Kidney epithelial cell (primary cell): ENCODE measurements around the gene SHISA7. TPM values are rescaled to one million over a fixed set of nuclear protein-coding genes. Genes with fewer than 3 reads are reported as not detected.
"Not testable (repeated sequence)": the region's sequence is repeated elsewhere in the genome, so short reads cannot be mapped to it uniquely, and the experiment has no call there.

Source experiments
- DNase-seq: peaks from one replicate; pipeline ENCODE4 v3.0.0-alpha.2; 2010; ENCODE audit warnings: low read depth
- H3K27me3 ChIP-seq: 2 replicates; pipeline ENCODE4 v1.6.0; 2011; ENCODE audit warnings: low read length; ENCODE audit not compliant: control insufficient read depth, insufficient read depth
- H3K36me3 ChIP-seq: 2 replicates; pipeline ENCODE4 v1.5.1; 2011; ENCODE audit warnings: low read length; ENCODE audit not compliant: control insufficient read depth, insufficient read depth
- H3K4me3 ChIP-seq: 2 replicates; pipeline ENCODE4 v1.5.1; 2011; ENCODE audit warnings: low read depth, mild to moderate bottlenecking, control low read depth, low read length
- CTCF ChIP-seq: IDR thresholded peaks from 2 replicates; pipeline ENCODE4 v1.5.1; 2011; ENCODE audit warnings: mild to moderate bottlenecking, moderate library complexity, low read length, control low read depth, inconsistent platforms; ENCODE audit not compliant: insufficient read depth, poor library complexity, severe bottlenecking
- total RNA-seq: library from RNA; depleted of rRNA; stranded (reverse); fragments of >200 nt; gene quantifications from 2 replicates; pipeline ENCODE4 v1.2.3, GENCODE V29; 2015

Gene SHISA7
- total RNA-seq, 1 donor from 2014 or later, result not detected

GRCh38 chr19:55419624-55420236 is 23.4 kb downstream of the SHISA7 start:
- Histone ChIP-seq H3K36me3 (no peaks in the 10 kb centered on the region), H3K27me3 (peaks cover 5% of the 10 kb centered on the region), H3K4me3 (no peak overlapping the region)
- DNase-seq, result no peak
- no peak for TF ChIP-seq CTCF

GRCh38 chr19:55419103-55419502 is 24.0 kb downstream of the SHISA7 start:
- peaks cover 5% of the 10 kb centered on the region for H3K27me3 ChIP-seq
- H3K36me3 ChIP-seq, result no peaks in the 10 kb centered on the region
- no peak overlapping the region for H3K4me3 ChIP-seq
- no peak for DNase-seq
- no peak for TF ChIP-seq CTCF

- Histone ChIP-seq H3K4me3 (no peak overlapping the region), H3K36me3 (no peaks in the 10 kb centered on the region), H3K27me3 (peaks cover 3% of the 10 kb centered on the region)
- TF ChIP-seq CTCF, result peak; percentile 74
- peak; percentile 50 for DNase-seq
Measured at GRCh38 chr19:55418185-55418584, 24.9 kb downstream of the SHISA7 start.

- TF ChIP-seq CTCF, result no peak
- H3K27me3 ChIP-seq, result no peaks in the 10 kb centered on the region
- no peak for DNase-seq
- H3K4me3 ChIP-seq, result no peak overlapping the region
- H3K36me3 ChIP-seq, result no peaks in the 10 kb centered on the region
Measured at GRCh38 chr19:55410168-55410567, 32.9 kb downstream of the SHISA7 start.

GRCh38 chr19:55409179-55409578 is 33.9 kb downstream of the SHISA7 start:
- H3K27me3 ChIP-seq, H3K4me3 ChIP-seq, DNase-seq, H3K36me3 ChIP-seq: not testable (repeated sequence)

- no peak for TF ChIP-seq CTCF
- H3K27me3 ChIP-seq, result no peaks in the 10 kb centered on the region
- DNase-seq, result no peak
- no peaks in the 10 kb centered on the region for H3K36me3 ChIP-seq
- peak overlapping the region; percentile 31 for H3K4me3 ChIP-seq
Measured at GRCh38 chr19:55408533-55408872, 34.6 kb downstream of the SHISA7 start.
